Parathyroid adenoma (tissue), 2 donors: Measurements from ENCODE around the gene ARPIN.

Source experiments
- H2AFZ ChIP-seq: fragments of 300-600 bp; sonication (generic); one replicate; pipeline ENCODE4 v1.7.0; 2017; ENCODE audit warnings: antibody characterized with exemption, mild to moderate bottlenecking
- H3K27ac ChIP-seq: fragments of 300-600 bp; sonication (generic); one replicate; pipeline ENCODE4 v1.7.0; 2017
- H3K27me3 ChIP-seq: fragments of 300-600 bp; sonication (generic); one replicate; pipeline ENCODE4 v1.7.0; 2017; ENCODE audit warnings: low read length; ENCODE audit not compliant: control insufficient read depth, insufficient read depth
- H3K36me3 ChIP-seq: fragments of 300-600 bp; sonication (generic); one replicate; pipeline ENCODE4 v1.7.0; 2017; ENCODE audit warnings: low read length; ENCODE audit not compliant: control insufficient read depth, insufficient read depth
- H3K4me1 ChIP-seq: fragments of 300-600 bp; sonication (generic); one replicate; pipeline ENCODE4 v1.7.0; 2017; ENCODE audit warnings: control low read depth
- H3K4me2 ChIP-seq: fragments of 300-600 bp; sonication (generic); one replicate; pipeline ENCODE4 v1.7.0; 2017; ENCODE audit warnings: low read length
- H3K4me3 ChIP-seq: fragments of 300-600 bp; sonication (generic); one replicate; pipeline ENCODE4 v1.7.0; 2017; ENCODE audit warnings: low read depth, low read length
- H3K79me2 ChIP-seq: fragments of 300-600 bp; sonication (generic); one replicate; pipeline ENCODE4 v1.7.0; 2017; ENCODE audit warnings: control low read depth
- H3K9ac ChIP-seq: fragments of 300-600 bp; sonication (generic); one replicate; pipeline ENCODE4 v1.7.0; 2017; ENCODE audit warnings: mild to moderate bottlenecking
- H3K9me3 ChIP-seq: fragments of 300-600 bp; sonication (generic); one replicate; pipeline ENCODE4 v1.7.0; 2017; ENCODE audit warnings: low read length; ENCODE audit not compliant: control insufficient read depth
- CTCF ChIP-seq: fragments of 300-600 bp; sonication (generic); IDR thresholded peaks from one replicate; pipeline ENCODE4 v1.7.0; 2017; ENCODE audit warnings: antibody characterized with exemption, mild to moderate bottlenecking
- donor health status: primary hyperparathyroidism.

The ARPIN gene

GRCh38 chr15:89899295-89899945 lies 13.3 kb downstream of the ARPIN start:
- no peak overlapping the region for H3K4me3 ChIP-seq
- H2AFZ ChIP-seq: no peak overlapping the region
- no peak for TF ChIP-seq CTCF

GRCh38 chr15:89898614-89899294 lies 14.0 kb downstream of the ARPIN start:
- Histone ChIP-seq H3K4me2 (peak overlapping the region; percentile 31), H3K79me2 (no peaks in the 10 kb centered on the region), H3K4me1 (no peaks in the 10 kb centered on the region), H3K27ac (peak overlapping the region; percentile 8), H2AFZ (no peak overlapping the region), H3K9ac (no peak overlapping the region), H3K4me3 (no peak overlapping the region), H3K36me3 (no peaks in the 10 kb centered on the region), H3K9me3 (no peaks in the 10 kb centered on the region), H3K27me3 (no peaks in the 10 kb centered on the region)
- TF ChIP-seq CTCF: peak; percentile 52

More at GRCh38 chr15:89899295-89899945, 13.3 kb downstream of the ARPIN start:
- no peaks in the 10 kb centered on the region for H3K9me3 ChIP-seq
- no peak overlapping the region for H3K4me2 ChIP-seq
- H3K79me2 ChIP-seq: no peaks in the 10 kb centered on the region
- H3K36me3 ChIP-seq: no peaks in the 10 kb centered on the region
- H3K4me1 ChIP-seq: no peaks in the 10 kb centered on the region
- H3K27ac ChIP-seq: no peak overlapping the region
- no peaks in the 10 kb centered on the region for H3K27me3 ChIP-seq
- H3K9ac ChIP-seq: no peak overlapping the region

- Histone ChIP-seq H3K36me3 (no peaks in the 10 kb centered on the region), H3K9ac (no peak overlapping the region), H2AFZ (no peak overlapping the region), H3K79me2 (no peaks in the 10 kb centered on the region), H3K27me3 (no peaks in the 10 kb centered on the region), H3K27ac (peak overlapping the region; percentile 8), H3K4me1 (no peaks in the 10 kb centered on the region), H3K4me2 (peak overlapping the region; percentile 31), H3K9me3 (no peaks in the 10 kb centered on the region), H3K4me3 (no peak overlapping the region)
- no peak for TF ChIP-seq CTCF
These were observed 14.6 kb downstream of the ARPIN start for GRCh38 chr15:89898146-89898545.

GRCh38 chr15:89893696-89894447 lies 18.9 kb downstream of the ARPIN start, which contains the start of gene AP3S2:
TSS of gene AP3S2 (minus strand) at chr15:89893994. CDS start at chr15:89893949, 45 bp downstream.
- Histone ChIP-seq H3K9ac (peak within 1 kb of the TSS; percentile 72), H3K27me3 (no peaks in the 10 kb centered on the region), H3K79me2 (no peaks in the 10 kb centered on the region), H3K4me2 (peak within 1 kb of the TSS; percentile 78), H3K4me3 (peak within 1 kb of the TSS; percentile 90), H3K9me3 (no peaks in the 10 kb centered on the region), H3K36me3 (no peaks in the 10 kb centered on the region), H3K27ac (peak within 1 kb of the TSS; percentile 86), H3K4me1 (peaks cover 2% of the 10 kb centered on the region), H2AFZ (peak within 1 kb of the TSS; percentile 83)
- no peak for TF ChIP-seq CTCF
